Measurements from ENCODE around the gene REV3L.

The REV3L gene

GRCh38 chr6:111521497-111522270 lies 38.7 kb upstream of the REV3L start:
- H3K4me3 ChIP-seq (ENCODE audit: low read length): no peak overlapping the region
- no peak overlapping the region for H3K27ac ChIP-seq (ENCODE audit: low read depth, low read length)
- H3K9me2 ChIP-seq (replicated peaks; ENCODE audit: control insufficient read depth, low read length): no peaks in the 10 kb centered on the region
- no peaks in the 10 kb centered on the region for H3K9me3 ChIP-seq (ENCODE audit: control insufficient read depth, insufficient read depth, low read length)
- peaks cover 4% of the 10 kb centered on the region; the same call in 1 of the 2 replicates for H3K79me2 ChIP-seq (ENCODE audit: control insufficient read depth, low read length)
- H3K36me3 ChIP-seq (ENCODE audit: control insufficient read depth, low read length): no peaks in the 10 kb centered on the region
- H3K4me1 ChIP-seq (ENCODE audit: control insufficient read depth, low read length): no peaks in the 10 kb centered on the region
- no peaks in the 10 kb centered on the region for H4K20me1 ChIP-seq (ENCODE audit: control insufficient read depth, insufficient read depth, low read depth, low read length)
- H3F3A ChIP-seq (ENCODE audit: control insufficient read depth, insufficient read depth): no peaks in the 10 kb centered on the region
- TF ChIP-seq CTCF (IDR thresholded peaks at IDR 0.05; ENCODE audit: low read depth, low read length, poor library complexity, severe bottlenecking) (no peak), EZH2phosphoT487 (IDR thresholded peaks at IDR 0.05; ENCODE audit: borderline replicate concordance, low read length) (no peak)
- no peak overlapping the region for H3K4me2 ChIP-seq (ENCODE audit: low read length)
- H3K27me3 ChIP-seq (ENCODE audit: control insufficient read depth, low read length): no peaks in the 10 kb centered on the region

GRCh38 chr6:111520524-111520923 lies 37.5 kb upstream of the REV3L start:
- H3K4me1 ChIP-seq (ENCODE audit: control insufficient read depth, low read length): no peaks in the 10 kb centered on the region
- no peaks in the 10 kb centered on the region for H4K20me1 ChIP-seq (ENCODE audit: control insufficient read depth, insufficient read depth, low read depth, low read length)
- H3K27me3 ChIP-seq (ENCODE audit: control insufficient read depth, low read length): no peaks in the 10 kb centered on the region
- H3K9me3 ChIP-seq (ENCODE audit: control insufficient read depth, insufficient read depth, low read length): no peaks in the 10 kb centered on the region
- no peaks in the 10 kb centered on the region for H3F3A ChIP-seq (ENCODE audit: control insufficient read depth, insufficient read depth)
- H3K9me2 ChIP-seq (replicated peaks; ENCODE audit: control insufficient read depth, low read length): no peaks in the 10 kb centered on the region
- peaks cover 4% of the 10 kb centered on the region; the same call in 1 of the 2 replicates for H3K79me2 ChIP-seq (ENCODE audit: control insufficient read depth, low read length)
- H3K36me3 ChIP-seq (ENCODE audit: control insufficient read depth, low read length): no peaks in the 10 kb centered on the region
- H3K4me3 ChIP-seq (ENCODE audit: low read length): no peak overlapping the region
- H3K4me2 ChIP-seq (ENCODE audit: low read length): no peak overlapping the region
- TF ChIP-seq EZH2phosphoT487 (IDR thresholded peaks at IDR 0.05; ENCODE audit: borderline replicate concordance, low read length) (no peak), CTCF (IDR thresholded peaks at IDR 0.05; ENCODE audit: low read depth, low read length, poor library complexity, severe bottlenecking) (no peak)
- no peak overlapping the region for H3K27ac ChIP-seq (ENCODE audit: low read depth, low read length)

- Histone ChIP-seq H4K20me1 (ENCODE audit: control insufficient read depth, insufficient read depth, low read depth, low read length) (no peaks in the 10 kb centered on the region), H3K36me3 (ENCODE audit: control insufficient read depth, low read length) (no peaks in the 10 kb centered on the region), H3K9me2 (replicated peaks; ENCODE audit: control insufficient read depth, low read length) (no peaks in the 10 kb centered on the region), H3K9me3 (ENCODE audit: control insufficient read depth, insufficient read depth, low read length) (no peaks in the 10 kb centered on the region), H3K79me2 (ENCODE audit: control insufficient read depth, low read length) (no peaks in the 10 kb centered on the region), H3K4me3 (ENCODE audit: low read length) (no peak overlapping the region), H3K4me2 (ENCODE audit: low read length) (no peak overlapping the region), H3K4me1 (ENCODE audit: control insufficient read depth, low read length) (no peaks in the 10 kb centered on the region), H3F3A (ENCODE audit: control insufficient read depth, insufficient read depth) (no peaks in the 10 kb centered on the region), H3K27me3 (ENCODE audit: control insufficient read depth, low read length) (no peaks in the 10 kb centered on the region), H3K27ac (ENCODE audit: low read depth, low read length) (no peak overlapping the region)
- TF ChIP-seq CTCF (IDR thresholded peaks at IDR 0.05; ENCODE audit: low read depth, low read length, poor library complexity, severe bottlenecking): no peak
Measured at GRCh38 chr6:111517965-111518364, 34.9 kb upstream of the REV3L start.
